Muscle of arm (tissue), 12 donors: Measurements from ENCODE around the gene APCDD1L. TPM values are rescaled to one million over a fixed set of nuclear protein-coding genes. Genes with fewer than 3 reads are reported as not detected.
A peak's percentile ranks its signal among the peaks of the same experiment; 100 is the strongest.
"Not testable (repeated sequence)": the region's sequence is repeated elsewhere in the genome, so short reads cannot be mapped to it uniquely, and the experiment has no call there.

Experiments used
- DNase-seq: peaks from one replicate; pipeline ENCODE4 v3.0.0-alpha.2; 2013
- polyA plus RNA-seq, 12 donors: library from polyadenylated mRNA; unstranded; fragments of 120-200 nt; gene quantifications; one replicate each; pipeline ENCODE4 v1.2.1, GENCODE V29; 2013; ENCODE audit not compliant: insufficient read length in 12 of 12

The APCDD1L gene
- polyA plus RNA-seq, 12 donors, result 3.7 to 10.6 (median 6.8) TPM; not detected in 2

GRCh38 chr20:58447511-58448391, 67.4 kb downstream of the APCDD1L start:
- no peak for DNase-seq

- DNase-seq, result no peak
Measured at GRCh38 chr20:58446960-58447265, 68.3 kb downstream of the APCDD1L start.

GRCh38 chr20:58446264-58446959, 68.8 kb downstream of the APCDD1L start:
- no peak for DNase-seq

- DNase-seq, result no peak
Measured at GRCh38 chr20:58444746-58445255, 70.4 kb downstream of the APCDD1L start.

GRCh38 chr20:58441723-58442122, 73.5 kb downstream of the APCDD1L start:
- no peak for DNase-seq

- DNase-seq, result peak; percentile 34
Measured at GRCh38 chr20:58440021-58440767, 75.0 kb downstream of the APCDD1L start.

GRCh38 chr20:58438970-58439808, 76.0 kb downstream of the APCDD1L start:
- no peak for DNase-seq

GRCh38 chr20:58436868-58437645, 78.1 kb downstream of the APCDD1L start:
- no peak for DNase-seq

- no peak for DNase-seq
Measured at GRCh38 chr20:58435237-58435636, 80.0 kb downstream of the APCDD1L start.

- DNase-seq, result no peak
Measured at GRCh38 chr20:58434326-58434725, 80.9 kb downstream of the APCDD1L start.

- no peak for DNase-seq
Measured at GRCh38 chr20:58433759-58434158, 81.4 kb downstream of the APCDD1L start.

GRCh38 chr20:58433029-58433647, 82.1 kb downstream of the APCDD1L start:
- DNase-seq, result no peak

- no peak for DNase-seq
Measured at GRCh38 chr20:58432186-58432954, 82.8 kb downstream of the APCDD1L start.

GRCh38 chr20:58431134-58431533, 84.1 kb downstream of the APCDD1L start:
- no peak for DNase-seq

GRCh38 chr20:58429303-58429702, 85.9 kb downstream of the APCDD1L start:
- DNase-seq, result no peak

GRCh38 chr20:58428364-58428763, 86.8 kb downstream of the APCDD1L start:
- DNase-seq, result no peak

- not testable (repeated sequence) for DNase-seq
Measured at GRCh38 chr20:58427571-58427970, 87.6 kb downstream of the APCDD1L start.

- DNase-seq, result no peak
Measured at GRCh38 chr20:58424218-58424969, 90.8 kb downstream of the APCDD1L start.

- no peak for DNase-seq
Measured at GRCh38 chr20:58421497-58421850, 93.7 kb downstream of the APCDD1L start.
